HEK293T (cell line): Measurements from ENCODE around the gene E4F1.

Experiments
- CTBP1 ChIP-seq: fragments of 450-650 bp; IDR thresholded peaks from 2 replicates; pipeline ENCODE4 v1.6.1; 2016; ENCODE audit warnings: borderline replicate concordance
- ELF4 ChIP-seq: fragments of 450-650 bp; IDR thresholded peaks from 2 replicates; pipeline ENCODE4 v1.6.1; 2017; ENCODE audit warnings: antibody characterized with exemption
- FOXM1 ChIP-seq: fragments of 450-650 bp; IDR thresholded peaks from 2 replicates; pipeline ENCODE4 v1.6.1; 2017; ENCODE audit warnings: mild to moderate bottlenecking, borderline replicate concordance
- LEF1 ChIP-seq: fragments of 450-650 bp; IDR thresholded peaks from 2 replicates; pipeline ENCODE4 v1.6.1; 2017; ENCODE audit warnings: mild to moderate bottlenecking, borderline replicate concordance
- NFRKB ChIP-seq: fragments of 450-650 bp; IDR thresholded peaks from 2 replicates; pipeline ENCODE4 v1.6.1; 2016; ENCODE audit warnings: mild to moderate bottlenecking, moderate library complexity
- TARDBP ChIP-seq: fragments of 450-650 bp; IDR thresholded peaks from 2 replicates; pipeline ENCODE4 v1.6.1; 2016
- ZNF384 ChIP-seq: fragments of 450-650 bp; IDR thresholded peaks from 2 replicates; pipeline ENCODE4 v1.6.1; 2016
- TF ChIP-seq, protein P1 (sequence below): fragments of 450-650 bp; IDR thresholded peaks from 2 replicates; pipeline ENCODE4 v1.6.1; 2016

DNA sequence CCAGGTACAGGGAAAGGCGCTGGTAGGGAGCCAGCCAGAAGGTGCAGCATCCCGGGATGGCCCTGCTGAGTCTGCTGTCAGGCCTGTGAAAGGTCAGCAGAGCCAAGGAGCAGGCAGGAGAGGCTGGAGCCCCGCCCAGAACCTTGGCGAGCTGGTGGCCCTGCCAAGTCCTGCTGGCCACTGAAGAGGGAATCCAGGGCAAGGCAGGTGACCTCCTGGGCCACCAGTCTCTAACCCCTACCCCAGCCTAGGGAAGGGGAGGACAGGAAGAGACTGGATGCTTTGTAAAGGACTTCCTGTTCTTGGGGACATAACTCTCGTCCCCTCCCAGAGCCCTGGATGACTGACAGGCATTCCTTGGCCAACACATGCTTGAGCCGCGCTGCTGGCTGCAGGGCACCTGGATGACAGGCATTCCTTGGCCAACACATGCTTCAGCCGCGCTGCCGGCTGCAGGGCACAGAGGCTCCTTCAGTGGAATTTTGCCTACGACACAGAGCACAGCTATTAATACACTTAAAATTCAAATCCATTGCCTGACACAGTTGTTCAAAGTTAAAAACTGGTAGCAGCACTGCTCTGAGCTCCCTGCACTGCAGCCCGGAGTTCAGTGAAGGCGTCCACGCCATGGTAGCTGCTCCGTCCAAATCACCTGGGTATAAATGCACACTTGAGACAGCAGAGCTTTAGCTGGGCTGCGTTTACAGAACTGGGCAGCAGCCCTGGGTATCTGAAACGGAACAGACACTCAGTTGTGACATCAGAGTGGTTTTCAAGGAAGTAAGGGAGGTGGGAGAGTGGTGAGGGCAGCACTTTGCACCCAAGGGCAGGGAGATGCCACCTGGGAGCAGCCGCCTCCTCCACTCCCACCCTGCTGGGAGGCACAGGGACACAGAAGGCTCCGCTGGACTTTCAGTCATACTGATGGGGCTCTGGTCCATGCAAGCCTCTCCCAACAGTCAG, 10.7 kb upstream of the E4F1 start:
- TF ChIP-seq LEF1 = no peak
- TF ChIP-seq ZNF384 = no peak
- TF ChIP-seq FOXM1 = no peak
- TF ChIP-seq ELF4 = no peak
- TF ChIP-seq CTBP1 = no peak
- TF ChIP-seq, protein P1, sequence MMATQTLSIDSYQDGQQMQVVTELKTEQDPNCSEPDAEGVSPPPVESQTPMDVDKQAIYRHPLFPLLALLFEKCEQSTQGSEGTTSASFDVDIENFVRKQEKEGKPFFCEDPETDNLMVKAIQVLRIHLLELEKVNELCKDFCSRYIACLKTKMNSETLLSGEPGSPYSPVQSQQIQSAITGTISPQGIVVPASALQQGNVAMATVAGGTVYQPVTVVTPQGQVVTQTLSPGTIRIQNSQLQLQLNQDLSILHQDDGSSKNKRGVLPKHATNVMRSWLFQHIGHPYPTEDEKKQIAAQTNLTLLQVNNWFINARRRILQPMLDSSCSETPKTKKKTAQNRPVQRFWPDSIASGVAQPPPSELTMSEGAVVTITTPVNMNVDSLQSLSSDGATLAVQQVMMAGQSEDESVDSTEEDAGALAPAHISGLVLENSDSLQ = peak; percentile 87
- no peak for TF ChIP-seq TARDBP
- TF ChIP-seq NFRKB = no peak
